HG03571 (cell line): ENCODE results near the gene SLC44A3.
A peak's percentile ranks its signal among the peaks of the same experiment; 100 is the strongest.
"Not testable (repeated sequence)": the region's sequence is repeated elsewhere in the genome, so short reads cannot be mapped to it uniquely, and the experiment has no call there.

Experiments used
- ATAC-seq: cut with Tn5 transposase; IDR thresholded peaks from one replicate; pipeline ENCODE4 v1.9.1; 2021; ENCODE audit not compliant: unreplicated experiment

The SLC44A3 gene

GRCh38 chr1:94832931-94833585 is 12.9 kb downstream of the SLC44A3 start:
- ATAC-seq, result no peak

GRCh38 chr1:94836891-94837290 is 16.7 kb downstream of the SLC44A3 start:
- ATAC-seq, result no peak

- ATAC-seq, result not testable (repeated sequence)
Measured at GRCh38 chr1:94840381-94840780, 20.2 kb downstream of the SLC44A3 start.

- no peak for ATAC-seq
Measured at GRCh38 chr1:94840808-94841207, 20.7 kb downstream of the SLC44A3 start.

GRCh38 chr1:94843430-94843829 is 23.3 kb downstream of the SLC44A3 start:
- no peak for ATAC-seq

- ATAC-seq, result no peak
Measured at GRCh38 chr1:94843846-94844245, 23.7 kb downstream of the SLC44A3 start.

- ATAC-seq, result no peak
Measured at GRCh38 chr1:94846308-94846707, 26.2 kb downstream of the SLC44A3 start.

GRCh38 chr1:94851571-94851970 is 31.4 kb downstream of the SLC44A3 start:
- no peak for ATAC-seq

GRCh38 chr1:94852788-94853187 is 32.6 kb downstream of the SLC44A3 start:
- ATAC-seq, result no peak

GRCh38 chr1:94854458-94855306 is 34.5 kb downstream of the SLC44A3 start:
- peak; percentile 96 for ATAC-seq

GRCh38 chr1:94855307-94855700 is 35.1 kb downstream of the SLC44A3 start:
- ATAC-seq, result no peak

- ATAC-seq, result no peak
Measured at GRCh38 chr1:94856004-94856403, 35.8 kb downstream of the SLC44A3 start.

GRCh38 chr1:94856868-94857267 is 36.7 kb downstream of the SLC44A3 start:
- ATAC-seq, result no peak

- ATAC-seq, result no peak
Measured at GRCh38 chr1:94858276-94858675, 38.1 kb downstream of the SLC44A3 start.

- no peak for ATAC-seq
Measured at GRCh38 chr1:94859174-94859573, 39.0 kb downstream of the SLC44A3 start.

- ATAC-seq, result no peak
Measured at GRCh38 chr1:94862718-94863117, 42.6 kb downstream of the SLC44A3 start.

- ATAC-seq, result no peak
Measured at GRCh38 chr1:94863297-94863911, 43.2 kb downstream of the SLC44A3 start.

GRCh38 chr1:94863919-94864318 is 43.8 kb downstream of the SLC44A3 start:
- ATAC-seq, result no peak

GRCh38 chr1:94864821-94865220 is 44.7 kb downstream of the SLC44A3 start:
- no peak for ATAC-seq

- ATAC-seq, result no peak
Measured at GRCh38 chr1:94865360-94865759, 45.2 kb downstream of the SLC44A3 start.

GRCh38 chr1:94866164-94866807 is 46.1 kb downstream of the SLC44A3 start:
- no peak for ATAC-seq
